HK-2 (cell line): Measurements from ENCODE around the gene BANP.
"Not testable (repeated sequence)": the region's sequence is repeated elsewhere in the genome, so short reads cannot be mapped to it uniquely, and the experiment has no call there.

Source experiments
- DNase-seq: peaks from one replicate; pipeline ENCODE4 v3.0.0-alpha.2; 2018; ENCODE audit not compliant: unreplicated experiment

Gene BANP

GRCh38 chr16:88065747-88066142 lies 114.5 kb downstream of the BANP start:
- no peak for DNase-seq

GRCh38 chr16:88066234-88066633 lies 115.0 kb downstream of the BANP start:
- DNase-seq: no peak

GRCh38 chr16:88066680-88067529 lies 115.7 kb downstream of the BANP start:
- no peak for DNase-seq

- DNase-seq: no peak
Measured at GRCh38 chr16:88067530-88068411, 116.5 kb downstream of the BANP start.

GRCh38 chr16:88068476-88069396 lies 117.5 kb downstream of the BANP start:
- no peak for DNase-seq

- DNase-seq: no peak
Measured at GRCh38 chr16:88069397-88070168, 118.3 kb downstream of the BANP start.

GRCh38 chr16:88070341-88070740 lies 119.1 kb downstream of the BANP start:
- no peak for DNase-seq

GRCh38 chr16:88070989-88071625 lies 119.9 kb downstream of the BANP start:
- no peak for DNase-seq

- no peak for DNase-seq
Measured at GRCh38 chr16:88071908-88072307, 120.7 kb downstream of the BANP start.

GRCh38 chr16:88072571-88073001 lies 121.4 kb downstream of the BANP start:
- no peak for DNase-seq

- no peak for DNase-seq
Measured at GRCh38 chr16:88073201-88073721, 122.0 kb downstream of the BANP start.

- no peak for DNase-seq
Measured at GRCh38 chr16:88074041-88074440, 122.8 kb downstream of the BANP start.

GRCh38 chr16:88076211-88076931 lies 125.1 kb downstream of the BANP start:
- DNase-seq: no peak

- not testable (repeated sequence) for DNase-seq
Measured at GRCh38 chr16:88076932-88077320, 125.7 kb downstream of the BANP start.

GRCh38 chr16:88077328-88078108 lies 126.3 kb downstream of the BANP start:
- no peak for DNase-seq

- no peak for DNase-seq
Measured at GRCh38 chr16:88078111-88078775, 127.0 kb downstream of the BANP start.

- no peak for DNase-seq
Measured at GRCh38 chr16:88083582-88083981, 132.3 kb downstream of the BANP start.

GRCh38 chr16:88084881-88085280 lies 133.6 kb downstream of the BANP start:
- DNase-seq: no peak
